Measurements from ENCODE around the gene ERCC2.

GRCh38 chr19:45342911-45343310 lies 27.5 kb downstream of the ERCC2 start:
- TF ChIP-seq CTCF (conservative IDR thresholded peaks at IDR 0.05; ENCODE audit: low read length) (no peak), EZH2phosphoT487 (IDR thresholded peaks at IDR 0.05; ENCODE audit: borderline replicate concordance) (no peak)
